Activated T-helper 1 cell treated with anti-CD3 and anti-CD28 coated beads, Interleukin-12 subunit alpha, Interleukin-12 subunit beta, Interleukin-2, Interleukin-4 antibody, amounts not matched to agents 30 ng/mL and 10 ng/mL and 1 ng/mL, durations not matched to agents 14 hours and 24 hours and 36 hours (primary cell): ENCODE measurements around the gene PHLDB2. TPM values are rescaled to one million over a fixed set of nuclear protein-coding genes. Genes with fewer than 3 reads are reported as not detected.

ENCODE experiments used
- DNase-seq: peaks from one replicate; pipeline ENCODE4 v3.0.0; 2021; ENCODE audit warnings: low spot score
- H3K27ac Mint-ChIP-seq: one replicate; pipeline ENCODE4 v1.8.0; 2021; ENCODE audit warnings: mild to moderate bottlenecking, mixed read lengths
- H3K27me3 Mint-ChIP-seq: one replicate; pipeline ENCODE4 v1.8.0; 2022; ENCODE audit warnings: mild to moderate bottlenecking, moderate library complexity, mixed read lengths; ENCODE audit not compliant: insufficient read depth
- H3K36me3 Mint-ChIP-seq: one replicate; pipeline ENCODE4 v1.8.0; 2021; ENCODE audit warnings: low read depth, mixed read lengths
- H3K4me1 Mint-ChIP-seq: one replicate; pipeline ENCODE4 v1.8.0; 2021; ENCODE audit warnings: low read depth, mixed read lengths
- H3K4me3 Mint-ChIP-seq: one replicate; pipeline ENCODE4 v1.8.0; 2021; ENCODE audit warnings: mild to moderate bottlenecking, moderate library complexity, mixed read lengths
- H3K9me3 Mint-ChIP-seq: one replicate; pipeline ENCODE4 v1.8.0; 2021; ENCODE audit warnings: mixed read lengths
- intact Hi-C: fragments of 100-400 bp; cut with micrococcal nuclease; formaldehyde crosslinking; loops from one replicate; pipeline ENCODE4 v1.15.1; 2024
- total RNA-seq: library from RNA; stranded (reverse); gene quantifications from 2 replicates; pipeline ENCODE4 v1.2.3, GENCODE V29; 2022

Gene PHLDB2
- total RNA-seq, 1 donor from 2014 or later = 0.75 TPM

DNA sequence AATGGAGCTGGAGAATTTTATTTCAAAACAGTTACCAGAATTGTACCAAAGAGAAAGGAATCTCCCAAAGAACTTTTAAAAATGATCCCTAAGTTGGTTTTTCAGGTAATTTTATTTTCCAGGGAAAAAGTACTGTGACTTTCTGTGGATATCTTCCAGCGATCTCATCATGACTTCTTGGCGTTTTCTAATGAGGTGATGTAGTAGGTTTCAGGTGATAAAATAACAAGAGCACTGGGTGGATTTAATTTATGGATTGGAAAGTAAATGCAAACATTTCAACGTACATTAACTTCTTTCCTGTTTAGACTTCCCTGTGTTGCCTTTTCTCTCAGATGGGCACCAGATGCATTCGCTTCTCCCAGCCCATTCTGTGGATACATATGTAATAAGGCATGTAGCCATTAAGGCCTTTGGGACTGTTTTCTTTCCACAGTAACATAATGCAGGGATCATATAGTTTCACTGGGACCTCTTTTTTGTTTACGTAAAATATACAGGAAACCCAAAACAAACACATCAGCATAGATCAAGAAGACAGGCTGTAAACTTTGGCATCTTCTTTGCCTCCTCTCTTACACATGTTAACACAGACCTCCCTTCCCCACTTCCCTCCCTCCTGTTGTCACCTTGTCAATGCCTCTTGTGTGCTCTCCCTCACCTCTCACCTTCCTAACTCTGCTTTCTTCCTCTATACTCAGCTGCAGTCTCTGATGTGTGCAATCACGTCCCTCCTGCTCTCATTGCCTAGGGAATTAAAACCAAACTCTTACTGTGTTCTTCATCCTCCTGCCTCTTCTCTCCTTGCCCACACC is 13.0 kb downstream of the PHLDB2 start:
- Mint-ChIP-seq H3K9me3 (no peaks in the 10 kb centered on the region), H3K4me3 (no peak overlapping the region), H3K27ac (no peak overlapping the region), H3K36me3 (no peaks in the 10 kb centered on the region), H3K27me3 (peaks cover 19% of the 10 kb centered on the region), H3K4me1 (no peaks in the 10 kb centered on the region)
- intact Hi-C loops = no loop called here
- no peak for DNase-seq

DNA sequence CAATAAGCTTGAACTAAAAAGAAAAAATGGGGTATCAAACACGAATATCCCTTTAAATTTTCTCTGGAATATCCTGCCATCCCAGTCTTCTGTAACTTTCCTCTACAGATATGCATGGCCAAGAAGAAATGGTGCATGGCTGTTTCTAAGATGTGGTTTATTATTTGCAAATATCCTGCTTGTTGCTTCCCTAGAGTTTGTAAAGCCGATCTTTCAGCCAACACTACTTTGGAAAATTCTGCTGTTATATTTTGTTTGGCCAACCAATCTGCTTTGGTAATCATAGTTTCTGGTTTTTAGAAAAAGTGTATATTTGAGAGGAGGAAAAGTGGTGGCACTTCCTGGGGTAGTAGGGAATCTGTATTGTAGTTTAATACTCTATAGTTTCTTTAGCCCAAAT is 13.9 kb downstream of the PHLDB2 start:
- H3K9me3 Mint-ChIP-seq = no peaks in the 10 kb centered on the region
- no peak overlapping the region for H3K4me3 Mint-ChIP-seq
- DNase-seq = no peak
- H3K27ac Mint-ChIP-seq = no peak overlapping the region
- H3K36me3 Mint-ChIP-seq = no peaks in the 10 kb centered on the region
- no peaks in the 10 kb centered on the region for H3K4me1 Mint-ChIP-seq
- H3K27me3 Mint-ChIP-seq = peaks cover 19% of the 10 kb centered on the region
- intact Hi-C loops = no loop called here

DNA sequence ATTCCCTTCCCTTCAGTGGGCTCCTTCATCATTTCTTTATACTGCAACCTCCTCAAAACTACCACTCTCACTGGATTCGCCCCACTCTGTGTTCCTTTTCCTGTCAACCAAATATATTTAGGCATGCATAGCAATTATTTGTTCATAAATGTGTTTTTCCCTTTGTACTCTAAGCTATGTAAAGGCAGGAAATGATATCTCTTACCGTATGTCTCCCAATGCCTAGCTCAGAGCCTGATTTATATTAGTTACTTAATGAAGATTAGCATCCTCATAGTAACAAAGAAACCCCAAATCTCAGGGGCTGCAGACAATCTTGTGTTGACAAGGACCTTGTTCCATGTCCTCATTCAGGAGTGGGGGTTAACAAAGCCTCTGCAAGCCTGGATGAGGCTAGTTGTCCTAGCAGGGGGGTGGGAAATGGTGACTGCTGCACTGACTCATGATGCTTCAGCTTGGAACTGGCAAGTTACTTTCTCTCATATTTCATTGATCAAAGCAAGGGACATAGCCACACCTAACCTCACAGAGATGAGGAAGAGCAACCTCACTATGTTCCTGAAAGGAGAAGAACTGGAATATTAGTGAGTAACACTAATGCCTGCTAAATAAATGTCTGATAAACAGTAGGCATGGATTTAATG is 15.2 kb downstream of the PHLDB2 start:
- H3K27me3 Mint-ChIP-seq = peaks cover 19% of the 10 kb centered on the region
- intact Hi-C loops = no loop called here
- no peaks in the 10 kb centered on the region for H3K9me3 Mint-ChIP-seq
- no peak for DNase-seq
- no peak overlapping the region for H3K27ac Mint-ChIP-seq
- H3K4me3 Mint-ChIP-seq = no peak overlapping the region
- H3K36me3 Mint-ChIP-seq = no peaks in the 10 kb centered on the region
- H3K4me1 Mint-ChIP-seq = no peaks in the 10 kb centered on the region

DNA sequence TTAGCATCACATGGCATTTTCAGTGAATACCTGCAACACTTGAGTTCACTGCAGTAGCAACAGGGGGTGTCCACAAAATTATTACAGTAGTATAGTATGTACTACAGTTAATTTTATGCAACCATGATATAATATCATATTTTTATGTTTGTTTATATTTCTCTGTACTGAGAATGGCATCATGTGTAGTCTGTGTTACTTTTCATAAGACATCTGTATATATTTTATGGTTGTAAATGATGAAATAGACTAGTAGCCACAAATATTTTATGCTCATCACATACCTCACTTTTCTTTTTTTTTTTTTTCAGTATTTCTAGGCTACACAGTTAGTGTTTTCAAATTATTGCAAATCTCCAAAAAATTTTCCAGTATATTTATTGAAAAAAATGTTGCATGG is 22.4 kb downstream of the PHLDB2 start:
- no peak for DNase-seq
- no peak overlapping the region for H3K4me3 Mint-ChIP-seq
- H3K4me1 Mint-ChIP-seq = no peaks in the 10 kb centered on the region
- no peaks in the 10 kb centered on the region for H3K36me3 Mint-ChIP-seq
- H3K9me3 Mint-ChIP-seq = no peaks in the 10 kb centered on the region
- no peak overlapping the region for H3K27ac Mint-ChIP-seq
- intact Hi-C loops = no loop called here
- peaks cover 3% of the 10 kb centered on the region for H3K27me3 Mint-ChIP-seq

DNA sequence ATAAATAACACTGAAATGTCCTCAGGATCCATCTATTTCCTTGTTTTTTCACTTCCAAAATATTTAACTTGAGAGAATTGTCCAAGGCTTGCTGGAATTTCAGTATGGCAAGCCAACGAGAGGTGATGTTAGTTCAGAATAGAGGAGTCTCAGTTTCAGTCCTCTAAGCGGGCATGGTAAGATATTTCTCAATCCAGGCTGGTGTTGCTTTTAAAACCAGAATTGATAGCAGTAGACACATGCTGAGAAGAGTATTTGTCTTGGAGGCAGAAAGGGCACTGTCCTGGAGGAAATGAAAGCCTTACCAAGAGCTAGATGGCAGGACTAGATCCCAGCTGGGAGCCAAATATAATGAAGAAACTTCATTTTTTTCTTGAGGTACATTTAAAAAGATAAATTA is 23.1 kb downstream of the PHLDB2 start:
- H3K27me3 Mint-ChIP-seq = peaks cover 3% of the 10 kb centered on the region
- H3K36me3 Mint-ChIP-seq = no peaks in the 10 kb centered on the region
- no peaks in the 10 kb centered on the region for H3K9me3 Mint-ChIP-seq
- DNase-seq = no peak
- intact Hi-C loops = no loop called here
- no peak overlapping the region for H3K27ac Mint-ChIP-seq
- H3K4me1 Mint-ChIP-seq = no peaks in the 10 kb centered on the region
- no peak overlapping the region for H3K4me3 Mint-ChIP-seq

DNA sequence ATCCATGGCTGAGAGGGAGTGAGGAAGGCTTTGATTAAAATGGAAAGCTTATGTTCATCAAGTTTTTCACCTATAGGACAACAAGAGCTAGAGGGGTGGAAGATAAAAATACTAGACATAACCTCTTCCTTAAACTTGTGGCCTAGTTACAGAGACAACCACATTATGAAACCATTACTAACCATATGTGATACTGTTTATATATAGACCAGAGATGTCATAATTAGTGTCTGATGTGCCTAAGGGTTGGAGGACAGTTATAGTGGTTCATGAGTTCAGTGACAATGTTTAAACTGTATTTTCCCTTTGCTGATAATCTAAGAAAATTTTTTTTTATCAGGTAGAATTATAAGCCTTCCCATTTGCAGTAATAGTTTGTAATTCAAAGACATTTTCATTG is 23.7 kb downstream of the PHLDB2 start:
- Mint-ChIP-seq H3K9me3 (no peaks in the 10 kb centered on the region), H3K4me3 (no peak overlapping the region), H3K27ac (no peak overlapping the region), H3K36me3 (no peaks in the 10 kb centered on the region), H3K27me3 (peaks cover 3% of the 10 kb centered on the region), H3K4me1 (no peaks in the 10 kb centered on the region)
- intact Hi-C loops = no loop called here
- DNase-seq = no peak

DNA sequence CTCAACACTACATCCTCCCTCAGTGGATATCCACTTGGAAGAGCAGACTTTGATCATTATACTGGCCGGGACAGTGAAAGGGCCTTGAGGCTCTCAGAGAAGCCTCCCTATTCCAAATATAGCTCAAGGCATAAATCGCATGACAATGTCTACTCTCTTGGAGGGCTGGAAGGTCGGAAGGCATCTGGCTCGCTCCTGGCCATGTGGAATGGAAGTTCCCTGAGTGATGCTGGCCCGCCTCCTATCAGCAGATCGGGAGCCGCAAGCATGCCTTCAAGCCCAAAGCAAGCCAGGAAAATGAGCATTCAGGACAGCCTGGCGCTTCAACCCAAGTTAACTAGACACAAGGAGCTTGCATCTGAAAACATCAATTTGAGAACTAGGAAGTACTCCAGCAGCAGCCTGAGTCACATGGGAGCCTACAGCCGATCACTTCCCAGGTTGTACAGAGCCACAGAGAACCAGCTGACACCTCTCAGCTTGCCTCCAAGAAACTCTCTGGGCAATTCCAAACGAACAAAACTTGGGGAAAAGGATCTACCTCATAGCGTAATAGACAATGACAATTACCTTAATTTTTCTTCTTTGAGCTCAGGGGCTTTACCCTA is 25.4 kb downstream of the PHLDB2 start:
- Mint-ChIP-seq H3K4me3 (no peak overlapping the region), H3K4me1 (no peaks in the 10 kb centered on the region), H3K36me3 (no peaks in the 10 kb centered on the region), H3K27ac (no peak overlapping the region), H3K9me3 (no peaks in the 10 kb centered on the region), H3K27me3 (peaks cover 4% of the 10 kb centered on the region)
- DNase-seq = no peak
- intact Hi-C loops = no loop called here

DNA sequence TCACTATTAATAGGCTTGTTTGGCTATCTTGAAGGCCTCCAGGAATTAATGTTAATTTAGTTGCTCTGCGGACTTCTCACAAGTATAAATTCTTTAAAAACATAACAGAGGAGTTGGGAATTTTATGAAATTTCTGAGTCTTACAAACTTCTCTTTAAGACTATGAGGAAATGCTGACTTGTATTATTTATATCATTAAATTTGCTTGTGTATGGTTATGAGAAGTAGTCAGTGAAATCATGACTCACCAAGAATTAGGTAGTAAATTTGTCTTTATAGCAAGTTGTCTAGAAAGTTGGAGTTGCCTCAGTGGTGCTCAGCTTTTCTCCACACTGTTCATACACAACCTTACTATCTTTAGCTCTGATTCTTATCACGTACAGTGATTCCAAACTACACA is 26.5 kb downstream of the PHLDB2 start:
- H3K36me3 Mint-ChIP-seq = no peaks in the 10 kb centered on the region
- no peaks in the 10 kb centered on the region for H3K9me3 Mint-ChIP-seq
- intact Hi-C loops = no loop called here
- no peak for DNase-seq
- no peaks in the 10 kb centered on the region for H3K4me1 Mint-ChIP-seq
- no peak overlapping the region for H3K4me3 Mint-ChIP-seq
- H3K27me3 Mint-ChIP-seq = peaks cover 1% of the 10 kb centered on the region
- H3K27ac Mint-ChIP-seq = no peak overlapping the region

DNA sequence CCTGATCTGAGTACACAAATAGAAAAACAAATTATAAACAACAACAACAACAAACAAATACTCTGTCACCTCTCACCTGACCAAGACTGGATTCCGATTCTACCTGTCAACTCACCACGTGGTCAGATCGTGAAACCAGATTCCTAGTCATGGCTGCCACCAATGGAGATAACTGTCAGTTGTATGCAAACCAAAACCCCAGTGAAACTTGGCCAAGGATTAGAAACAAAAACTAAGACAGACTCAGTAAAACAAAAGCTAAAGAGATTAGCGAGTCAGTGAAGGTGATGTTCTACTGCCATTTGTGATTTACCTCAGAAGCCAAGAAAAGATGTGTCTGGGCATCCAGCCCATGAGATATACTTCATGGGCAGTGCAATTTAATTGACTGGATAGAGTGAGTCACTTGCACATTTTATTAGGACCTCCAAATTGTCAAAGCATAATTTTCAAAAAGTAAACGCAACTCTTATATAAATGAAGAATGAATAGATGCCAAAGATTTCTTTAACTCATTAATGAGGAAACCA is 31.1 kb downstream of the PHLDB2 start:
- H3K27me3 Mint-ChIP-seq = peaks cover 1% of the 10 kb centered on the region
- no peak overlapping the region for H3K27ac Mint-ChIP-seq
- no peak for DNase-seq
- H3K4me1 Mint-ChIP-seq = no peaks in the 10 kb centered on the region
- H3K4me3 Mint-ChIP-seq = no peak overlapping the region
- H3K36me3 Mint-ChIP-seq = no peaks in the 10 kb centered on the region
- no peaks in the 10 kb centered on the region for H3K9me3 Mint-ChIP-seq
- intact Hi-C loops = no loop called here

DNA sequence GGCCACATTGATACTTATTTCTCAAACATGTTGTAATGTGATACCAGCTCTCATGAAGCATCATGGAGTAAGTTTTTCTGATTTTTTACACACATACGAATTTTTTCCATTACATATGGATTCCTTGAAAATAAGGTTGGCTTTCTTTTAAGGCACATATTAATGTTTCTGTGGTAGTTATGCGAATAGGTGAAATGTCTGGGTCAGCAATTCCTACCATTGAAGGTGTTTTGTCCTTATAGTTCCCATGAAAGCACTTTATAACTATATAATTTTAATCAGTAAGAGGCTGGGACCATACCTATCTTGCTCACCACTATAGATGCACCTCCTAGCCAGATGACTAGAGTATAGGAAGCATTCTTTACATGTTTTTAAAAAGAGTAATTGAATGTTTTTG is 33.0 kb downstream of the PHLDB2 start:
- no peaks in the 10 kb centered on the region for H3K9me3 Mint-ChIP-seq
- DNase-seq = no peak
- peaks cover 1% of the 10 kb centered on the region for H3K27me3 Mint-ChIP-seq
- no peak overlapping the region for H3K27ac Mint-ChIP-seq
- H3K4me1 Mint-ChIP-seq = no peaks in the 10 kb centered on the region
- intact Hi-C loops = no loop called here
- no peaks in the 10 kb centered on the region for H3K36me3 Mint-ChIP-seq
- H3K4me3 Mint-ChIP-seq = no peak overlapping the region

DNA sequence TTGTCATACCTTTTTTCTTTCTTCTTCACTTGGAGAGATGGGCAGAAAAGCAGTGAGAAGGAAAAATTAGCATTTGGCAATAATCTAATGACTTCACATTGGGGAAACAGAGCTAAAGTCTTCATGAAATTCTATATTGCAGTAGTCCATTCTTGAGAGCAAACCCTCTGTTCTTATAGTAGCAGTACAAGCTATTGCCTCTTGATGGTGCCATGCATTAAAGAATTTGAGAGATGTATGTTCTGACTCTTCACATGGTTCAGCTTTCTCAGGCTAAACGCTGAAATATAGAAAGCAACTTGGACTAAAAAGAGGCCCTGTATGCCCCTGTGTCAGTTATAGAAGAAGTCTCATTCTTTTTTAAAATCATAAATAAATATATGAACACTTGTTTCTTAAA is 36.0 kb downstream of the PHLDB2 start:
- intact Hi-C loops = loop anchor here (1.0 to 2.0 kb wide), 3 partner anchors 72 to 148 kb away; no protein-coding TSS in a partner anchor
- H3K9me3 Mint-ChIP-seq = no peaks in the 10 kb centered on the region
- no peaks in the 10 kb centered on the region for H3K27me3 Mint-ChIP-seq
- H3K36me3 Mint-ChIP-seq = peaks cover 1% of the 10 kb centered on the region
- no peak overlapping the region for H3K4me3 Mint-ChIP-seq
- H3K27ac Mint-ChIP-seq = no peak overlapping the region
- H3K4me1 Mint-ChIP-seq = no peaks in the 10 kb centered on the region
- DNase-seq = no peak

DNA sequence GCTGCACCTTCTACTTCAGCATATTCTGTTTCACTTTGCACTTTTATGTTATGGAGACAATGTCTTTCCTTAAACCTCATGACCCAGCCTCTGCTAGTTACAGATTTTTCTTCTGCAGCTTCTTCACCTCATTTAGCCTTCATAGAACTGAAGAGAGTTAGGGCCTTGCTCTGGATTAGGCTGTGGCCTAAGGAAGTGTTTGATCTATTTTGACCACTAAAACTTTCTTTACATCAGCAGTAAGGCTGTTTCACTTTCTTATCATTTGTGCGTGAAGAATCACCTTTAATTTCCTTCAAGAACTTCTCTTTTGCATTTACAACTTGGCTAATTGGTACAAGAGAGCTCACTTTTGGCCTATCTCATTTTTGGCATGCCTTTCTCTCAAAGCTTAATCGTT is 40.9 kb downstream of the PHLDB2 start:
- Mint-ChIP-seq H3K27me3 (no peaks in the 10 kb centered on the region), H3K36me3 (peaks cover 1% of the 10 kb centered on the region), H3K9me3 (no peaks in the 10 kb centered on the region), H3K4me1 (peaks cover 5% of the 10 kb centered on the region), H3K4me3 (no peak overlapping the region), H3K27ac (no peak overlapping the region)
- DNase-seq = no peak
- intact Hi-C loops = no loop called here

DNA sequence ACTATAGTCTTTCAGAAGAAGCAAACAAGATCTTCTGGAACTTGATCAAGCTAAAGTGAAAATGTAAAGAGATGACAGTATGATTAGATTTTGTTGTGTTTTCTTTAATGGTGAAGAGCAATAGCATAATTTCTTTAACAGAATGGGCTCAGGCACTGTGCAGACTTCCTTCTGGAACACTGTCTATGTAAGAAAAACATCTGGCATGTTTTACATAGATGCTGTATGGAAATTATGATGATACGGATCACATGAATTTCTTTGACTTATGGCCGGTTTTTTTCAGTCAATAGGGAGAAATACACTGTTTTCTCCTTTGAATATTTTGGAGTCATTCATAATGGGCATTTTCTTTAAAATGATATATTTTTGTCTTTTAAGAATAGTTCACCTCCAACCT is 42.6 kb downstream of the PHLDB2 start:
- no peak for DNase-seq
- peaks cover 5% of the 10 kb centered on the region for H3K4me1 Mint-ChIP-seq

More for the DNA sequence above, 42.6 kb downstream of the PHLDB2 start:
- peaks cover 2% of the 10 kb centered on the region for H3K27me3 Mint-ChIP-seq
- peaks cover 1% of the 10 kb centered on the region for H3K36me3 Mint-ChIP-seq
- intact Hi-C loops = no loop called here
- H3K4me3 Mint-ChIP-seq = no peak overlapping the region
- no peaks in the 10 kb centered on the region for H3K9me3 Mint-ChIP-seq
- H3K27ac Mint-ChIP-seq = no peak overlapping the region
